ENCODE results near the gene NALF2.
A peak's percentile ranks its signal among the peaks of the same experiment; 100 is the strongest.

The NALF2 gene

GRCh38 chrX:69503782-69504625, at the start of gene NALF2:
Gene NALF2, plus strand, starts transcription at chrX:69504326. Its CDS starts 957 bp downstream, at chrX:69505283.
- peak; percentile 4 for DNase-seq (ENCODE audit: low read depth)
- peak within 1 kb of the TSS; percentile 40 for H3K4me3 ChIP-seq (ENCODE audit: low read length)
- no peak for TF ChIP-seq CTCF (conservative IDR thresholded peaks at IDR 0.05; ENCODE audit: low read depth, low read length)

- TF ChIP-seq CTCF (conservative IDR thresholded peaks at IDR 0.05; ENCODE audit: low read depth, low read length), result no peak
- H3K4me3 ChIP-seq (ENCODE audit: low read length), result no peak overlapping the region
- no peak for DNase-seq (ENCODE audit: low read depth)
Observed at GRCh38 chrX:69457756-69458155, 46.4 kb upstream of the NALF2 start.

- no peak overlapping the region for H3K4me3 ChIP-seq (ENCODE audit: low read length)
- DNase-seq (ENCODE audit: low read depth), result no peak
- no peak for TF ChIP-seq CTCF (conservative IDR thresholded peaks at IDR 0.05; ENCODE audit: low read depth, low read length)
Observed at GRCh38 chrX:69466546-69466945, 37.6 kb upstream of the NALF2 start.

- H3K4me3 ChIP-seq (ENCODE audit: low read length), result no peak overlapping the region
- no peak for TF ChIP-seq CTCF (conservative IDR thresholded peaks at IDR 0.05; ENCODE audit: low read depth, low read length)
- no peak for DNase-seq (ENCODE audit: low read depth)
Observed at GRCh38 chrX:69469975-69470374, 34.2 kb upstream of the NALF2 start.

GRCh38 chrX:69489625-69490024, 14.5 kb upstream of the NALF2 start:
- H3K4me3 ChIP-seq (ENCODE audit: low read length), result no peak overlapping the region
- DNase-seq (ENCODE audit: low read depth), result no peak
- TF ChIP-seq CTCF (conservative IDR thresholded peaks at IDR 0.05; ENCODE audit: low read depth, low read length), result no peak

GRCh38 chrX:69493193-69493592, 10.9 kb upstream of the NALF2 start:
- H3K4me3 ChIP-seq (ENCODE audit: low read length), result no peak overlapping the region
- DNase-seq (ENCODE audit: low read depth), result no peak
- TF ChIP-seq CTCF (conservative IDR thresholded peaks at IDR 0.05; ENCODE audit: low read depth, low read length), result peak; percentile 52

- no peak for TF ChIP-seq CTCF (conservative IDR thresholded peaks at IDR 0.05; ENCODE audit: low read depth, low read length)
- no peak for DNase-seq (ENCODE audit: low read depth)
- no peak overlapping the region for H3K4me3 ChIP-seq (ENCODE audit: low read length)
Observed at GRCh38 chrX:69493766-69494165, 10.4 kb upstream of the NALF2 start.

Data from retinal pigment epithelial cell (primary cell).